Measurements from ENCODE around the gene KRT6A.
"Not testable (repeated sequence)": the region's sequence is repeated elsewhere in the genome, so short reads cannot be mapped to it uniquely, and the experiment has no call there.

DNA sequence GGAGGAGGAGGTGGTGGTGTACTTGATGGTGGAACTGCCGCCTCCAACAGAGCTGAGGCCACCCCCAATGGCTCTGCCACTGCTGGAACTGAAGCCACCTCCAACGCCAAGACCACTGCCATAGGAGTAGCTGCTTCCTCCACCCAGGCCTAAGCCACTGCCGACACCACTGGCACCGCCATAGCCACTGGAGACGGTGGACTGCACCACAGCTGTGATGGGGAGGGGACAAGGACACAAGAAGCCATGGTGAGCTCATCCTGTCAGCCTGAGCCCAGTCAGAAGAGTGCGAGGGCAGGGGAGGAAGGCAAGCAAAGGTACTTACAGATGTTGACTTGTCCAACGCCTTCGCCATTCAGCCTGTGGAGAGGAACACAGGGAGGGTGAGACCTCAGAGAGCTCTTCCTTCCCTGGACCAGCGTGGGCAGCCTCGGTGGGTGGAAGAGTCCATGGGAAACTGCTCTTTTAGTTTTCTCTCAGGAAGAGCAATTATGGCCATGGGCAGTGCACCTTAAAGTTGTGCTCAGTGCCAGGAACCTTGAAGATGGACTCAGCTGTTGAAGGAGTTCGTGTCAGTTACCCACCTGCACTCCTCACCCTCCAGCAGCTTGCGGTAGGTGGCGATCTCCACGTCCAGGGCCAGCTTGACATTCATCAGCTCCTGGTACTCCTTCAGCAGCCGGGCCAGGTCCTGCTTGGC is 5.2 kb downstream of the KRT6A start:
- TF ChIP-seq, protein P1, sequence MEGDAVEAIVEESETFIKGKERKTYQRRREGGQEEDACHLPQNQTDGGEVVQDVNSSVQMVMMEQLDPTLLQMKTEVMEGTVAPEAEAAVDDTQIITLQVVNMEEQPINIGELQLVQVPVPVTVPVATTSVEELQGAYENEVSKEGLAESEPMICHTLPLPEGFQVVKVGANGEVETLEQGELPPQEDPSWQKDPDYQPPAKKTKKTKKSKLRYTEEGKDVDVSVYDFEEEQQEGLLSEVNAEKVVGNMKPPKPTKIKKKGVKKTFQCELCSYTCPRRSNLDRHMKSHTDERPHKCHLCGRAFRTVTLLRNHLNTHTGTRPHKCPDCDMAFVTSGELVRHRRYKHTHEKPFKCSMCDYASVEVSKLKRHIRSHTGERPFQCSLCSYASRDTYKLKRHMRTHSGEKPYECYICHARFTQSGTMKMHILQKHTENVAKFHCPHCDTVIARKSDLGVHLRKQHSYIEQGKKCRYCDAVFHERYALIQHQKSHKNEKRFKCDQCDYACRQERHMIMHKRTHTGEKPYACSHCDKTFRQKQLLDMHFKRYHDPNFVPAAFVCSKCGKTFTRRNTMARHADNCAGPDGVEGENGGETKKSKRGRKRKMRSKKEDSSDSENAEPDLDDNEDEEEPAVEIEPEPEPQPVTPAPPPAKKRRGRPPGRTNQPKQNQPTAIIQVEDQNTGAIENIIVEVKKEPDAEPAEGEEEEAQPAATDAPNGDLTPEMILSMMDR (IDR thresholded peaks at IDR 0.05), result not testable (repeated sequence)
- TF ChIP-seq POLR2A, EP300 (IDR thresholded peaks at IDR 0.05): not testable (repeated sequence)
